GM23338 (cell line): ENCODE data around the gene RNF20. TPM values are rescaled to one million over a fixed set of nuclear protein-coding genes. Genes with fewer than 3 reads are reported as not detected.

Experiments used
- CREB1 ChIP-seq: fragments of 250-450 bp; sonication (Bioruptor Pico); IDR thresholded peaks from 2 replicates; pipeline ENCODE4 v1.5.0; 2020; ENCODE audit warnings: low read depth, mild to moderate bottlenecking, moderate library complexity
- CTCF ChIP-seq, 2 experiments: fragments of 200-600 bp in 1 of 2; sonication (generic) in 1 of 2; conservative IDR thresholded peaks; 2 replicates each; pipeline versions ENCODE4 v1.5.1 to v1.6.1; 2016 to 2017; ENCODE audit warnings: antibody characterized with exemption in 2 of 2, low read depth in 2 of 2, mild to moderate bottlenecking in 2 of 2, moderate library complexity in 1 of 2
- EZH2 ChIP-seq: fragments of 200-600 bp; sonication (generic); IDR thresholded peaks from one replicate; pipeline ENCODE4 v1.8.0; 2017; ENCODE audit warnings: antibody characterized with exemption, mild to moderate bottlenecking, low read depth; ENCODE audit not compliant: unreplicated experiment
- JUNB ChIP-seq: IDR thresholded peaks from one replicate; pipeline ENCODE4 v1.6.1; 2016; ENCODE audit warnings: antibody characterized with exemption; ENCODE audit not compliant: unreplicated experiment
- NANOG ChIP-seq: IDR thresholded peaks from 2 replicates; pipeline ENCODE4 v1.6.1; 2016; ENCODE audit warnings: antibody characterized with exemption, borderline replicate concordance
- POLR2AphosphoS5 ChIP-seq: IDR thresholded peaks from 2 replicates; pipeline ENCODE4 v1.6.1; 2016; ENCODE audit warnings: antibody characterized with exemption, low read depth
- STAT1 ChIP-seq: IDR thresholded peaks from one replicate; pipeline ENCODE4 v1.6.1; 2016; ENCODE audit warnings: antibody characterized with exemption; ENCODE audit not compliant: unreplicated experiment
- ZNF114 ChIP-seq: fragments of 250-450 bp; sonication (Bioruptor Pico); IDR thresholded peaks from 2 replicates; pipeline ENCODE4 v1.5.0; 2020; ENCODE audit warnings: mild to moderate bottlenecking, moderate library complexity
- ZNF331 ChIP-seq: fragments of 250-450 bp; sonication (Bioruptor Pico); IDR thresholded peaks from 2 replicates; pipeline ENCODE4 v1.5.0; 2020; ENCODE audit warnings: low read depth, mild to moderate bottlenecking, moderate library complexity
- ZNF462 ChIP-seq: fragments of 250-450 bp; sonication (Bioruptor Pico); IDR thresholded peaks from 2 replicates; pipeline ENCODE4 v1.5.0; 2020; ENCODE audit warnings: mild to moderate bottlenecking, moderate library complexity
- polyA plus RNA-seq: library from polyadenylated mRNA; unstranded; fragments of >200 nt; fragmentation: Nextera tagmentation; extraction: Ambion mirVana; gene quantifications from 2 replicates; pipeline ENCODE4 v1.2.1, GENCODE V29; 2016
- total RNA-seq: library from RNA; depleted of rRNA; stranded (reverse); fragments of >200 nt; shearing (Covaris generic); gene quantifications from 2 replicates; pipeline ENCODE4 v1.2.3, GENCODE V29; 2014
- TF ChIP-seq, protein P1 (sequence below): IDR thresholded peaks from 2 replicates; pipeline ENCODE4 v1.6.1; 2016; ENCODE audit warnings: antibody characterized with exemption

RNF20 gene
- total and polyA plus RNA-seq, 2 experiments from 2014 or later = 33.6 to 36.2 TPM

- TF ChIP-seq ZNF462 (CRISPR knock-in tag) = no peak
- no peak for TF ChIP-seq CTCF (conservative IDR thresholded peaks at IDR 0.05; ENCODE audit: low read depth in 2 of 2)
- TF ChIP-seq, protein P1, sequence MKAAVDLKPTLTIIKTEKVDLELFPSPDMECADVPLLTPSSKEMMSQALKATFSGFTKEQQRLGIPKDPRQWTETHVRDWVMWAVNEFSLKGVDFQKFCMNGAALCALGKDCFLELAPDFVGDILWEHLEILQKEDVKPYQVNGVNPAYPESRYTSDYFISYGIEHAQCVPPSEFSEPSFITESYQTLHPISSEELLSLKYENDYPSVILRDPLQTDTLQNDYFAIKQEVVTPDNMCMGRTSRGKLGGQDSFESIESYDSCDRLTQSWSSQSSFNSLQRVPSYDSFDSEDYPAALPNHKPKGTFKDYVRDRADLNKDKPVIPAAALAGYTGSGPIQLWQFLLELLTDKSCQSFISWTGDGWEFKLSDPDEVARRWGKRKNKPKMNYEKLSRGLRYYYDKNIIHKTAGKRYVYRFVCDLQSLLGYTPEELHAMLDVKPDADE = no peak
- no peak for TF ChIP-seq EZH2
- TF ChIP-seq STAT1 = no peak
- no peak for TF ChIP-seq JUNB
- no peak for TF ChIP-seq ZNF331 (CRISPR knock-in tag)
- no peak for TF ChIP-seq POLR2AphosphoS5
- no peak for TF ChIP-seq ZNF114
- TF ChIP-seq NANOG = no peak
- TF ChIP-seq CREB1 (CRISPR knock-in tag) = no peak
These were observed 46.3 kb downstream of the RNF20 start (continued) for GRCh38 chr9:101579711-101580545.
